ENCODE measurements around the gene PKHD1. TPM values are rescaled to one million over a fixed set of nuclear protein-coding genes. Genes with fewer than 3 reads are reported as not detected.

The PKHD1 gene
- total and polyA plus RNA-seq, 2 of the 13 experiments (the other 11 are each of a cell fraction or from before 2014, with no cell fraction given): 0.01 to 0.13 TPM

DNA sequence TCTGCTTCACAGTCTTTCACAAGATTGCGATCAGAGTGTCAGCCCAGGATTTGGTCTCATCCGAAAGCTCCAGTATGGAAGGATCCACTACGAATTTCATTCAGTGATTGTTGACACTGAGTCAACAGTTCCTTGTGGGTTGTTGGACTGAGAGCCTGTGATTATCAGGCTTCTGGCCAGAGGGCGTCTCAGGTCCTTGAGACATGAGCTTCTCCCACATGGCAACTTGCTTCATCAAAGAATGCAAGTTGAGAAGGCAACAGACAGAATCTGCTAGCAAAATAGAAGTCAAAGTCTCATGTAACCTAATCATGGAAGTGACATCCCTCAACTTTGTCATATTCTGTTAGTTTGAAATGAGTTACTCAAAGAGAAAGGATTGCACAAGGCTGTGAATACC lies 40.5 kb upstream of the PKHD1 start (continued):
- no peak for TF ChIP-seq PAF1 (CRISPR knock-in tag; IDR thresholded peaks at IDR 0.05)
- TF ChIP-seq, protein P1, sequence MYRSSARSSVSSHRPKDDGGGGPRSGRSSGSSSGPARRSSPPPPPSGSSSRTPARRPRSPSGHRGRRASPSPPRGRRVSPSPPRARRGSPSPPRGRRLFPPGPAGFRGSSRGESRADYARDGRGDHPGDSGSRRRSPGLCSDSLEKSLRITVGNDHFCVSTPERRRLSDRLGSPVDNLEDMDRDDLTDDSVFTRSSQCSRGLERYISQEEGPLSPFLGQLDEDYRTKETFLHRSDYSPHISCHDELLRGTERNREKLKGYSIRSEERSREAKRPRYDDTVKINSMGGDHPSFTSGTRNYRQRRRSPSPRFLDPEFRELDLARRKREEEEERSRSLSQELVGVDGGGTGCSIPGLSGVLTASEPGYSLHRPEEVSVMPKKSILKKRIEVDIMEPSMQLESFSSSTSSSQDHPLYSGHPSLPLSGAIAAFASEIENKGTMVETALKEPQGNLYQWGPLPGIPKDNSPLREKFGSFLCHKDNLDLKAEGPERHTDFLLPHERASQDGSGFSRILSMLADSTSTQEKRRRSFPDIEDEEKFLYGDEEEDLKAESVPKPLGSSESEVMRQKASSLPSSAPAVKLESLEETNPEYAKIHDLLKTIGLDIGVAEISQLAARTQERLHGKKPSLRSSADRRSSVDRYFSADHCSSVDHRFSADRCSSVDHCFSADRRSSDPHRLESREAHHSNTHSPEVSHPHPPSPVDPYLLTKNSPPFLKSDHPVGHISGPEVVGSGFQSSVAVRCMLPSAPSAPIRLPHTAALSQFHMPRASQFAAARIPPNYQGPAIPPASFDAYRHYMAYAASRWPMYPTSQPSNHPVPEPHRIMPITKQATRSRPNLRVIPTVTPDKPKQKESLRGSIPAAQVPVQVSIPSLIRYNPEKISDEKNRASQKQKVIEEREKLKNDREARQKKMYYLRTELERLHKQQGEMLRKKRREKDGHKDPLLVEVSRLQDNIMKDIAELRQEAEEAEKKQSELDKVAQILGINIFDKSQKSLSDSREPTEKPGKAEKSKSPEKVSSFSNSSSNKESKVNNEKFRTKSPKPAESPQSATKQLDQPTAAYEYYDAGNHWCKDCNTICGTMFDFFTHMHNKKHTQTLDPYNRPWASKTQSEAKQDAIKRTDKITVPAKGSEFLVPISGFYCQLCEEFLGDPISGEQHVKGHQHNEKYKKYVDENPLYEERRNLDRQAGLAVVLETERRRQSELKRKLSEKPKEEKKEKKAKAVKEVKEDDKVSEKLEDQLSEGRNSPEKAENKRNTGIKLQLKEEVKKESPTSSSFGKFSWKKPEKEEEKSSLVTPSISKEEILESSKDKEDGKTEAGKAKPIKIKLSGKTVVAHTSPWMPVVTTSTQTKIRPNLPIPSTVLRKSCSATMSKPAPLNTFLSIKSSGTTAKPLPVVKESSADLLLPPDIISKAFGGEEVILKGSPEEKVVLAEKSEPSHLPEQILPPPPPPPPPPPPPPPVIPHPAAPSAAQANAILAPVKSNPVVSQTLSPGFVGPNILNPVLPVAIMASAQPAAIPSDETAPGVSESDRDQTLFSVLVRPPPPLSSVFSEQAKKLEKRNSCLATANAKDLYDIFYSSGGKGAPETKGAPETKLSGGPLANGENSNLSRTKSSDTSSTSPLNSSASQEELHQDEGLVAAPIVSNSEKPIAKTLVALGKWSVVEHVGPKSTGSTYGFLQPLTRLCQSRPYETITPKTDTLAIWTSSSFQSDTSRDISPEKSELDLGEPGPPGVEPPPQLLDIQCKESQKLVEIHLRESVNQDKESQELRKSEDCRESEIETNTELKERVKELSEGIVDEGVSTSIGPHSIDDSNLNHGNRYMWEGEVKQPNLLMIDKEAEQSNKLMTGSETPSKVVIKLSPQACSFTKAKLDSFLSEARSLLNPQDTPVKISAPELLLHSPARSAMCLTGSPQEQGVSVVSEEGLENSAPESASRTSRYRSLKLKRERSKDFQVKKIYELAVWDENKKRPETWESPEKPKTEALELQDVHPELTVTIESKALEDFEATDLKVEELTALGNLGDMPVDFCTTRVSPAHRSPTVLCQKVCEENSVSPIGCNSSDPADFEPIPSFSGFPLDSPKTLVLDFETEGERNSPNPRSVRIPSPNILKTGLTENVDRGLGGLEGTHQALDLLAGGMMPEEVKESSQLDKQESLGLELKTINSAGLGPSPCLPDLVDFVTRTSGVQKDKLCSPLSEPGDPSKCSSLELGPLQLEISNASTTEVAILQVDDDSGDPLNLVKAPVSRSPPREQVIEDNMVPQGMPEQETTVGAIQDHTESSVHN (CRISPR knock-in tag; IDR thresholded peaks at IDR 0.05): no peak
- TF ChIP-seq GATAD2A (CRISPR knock-in tag; IDR thresholded peaks at IDR 0.05): no peak
- no peak for TF ChIP-seq ZNF839 (CRISPR knock-in tag; IDR thresholded peaks at IDR 0.05; ENCODE audit: borderline replicate concordance)

DNA sequence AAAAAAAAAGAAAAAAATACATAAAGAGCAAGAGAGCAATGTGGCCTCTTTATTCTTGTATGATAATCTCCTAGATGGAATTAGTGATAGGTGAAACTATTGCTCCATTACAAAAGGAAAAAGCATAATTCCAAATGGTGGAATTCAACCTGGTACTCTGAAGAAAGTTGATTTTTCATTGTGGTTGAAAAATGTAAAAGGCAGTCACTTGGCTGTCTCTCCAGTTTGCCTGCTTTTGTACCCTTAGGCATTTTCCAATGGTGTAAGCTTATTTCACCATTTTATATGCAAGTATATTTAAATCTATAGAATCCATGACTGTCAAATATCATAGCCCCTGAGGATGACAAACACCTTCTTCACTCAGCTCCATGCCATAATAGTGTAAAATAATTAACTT lies 38.8 kb upstream of the PKHD1 start:
- ChIA-PET CTCF (ENCODE audit: low intra/inter-chr PET ratio, low total read pairs) (no interaction called here), POLR2A (no interaction called here)
- no peak overlapping the region for H3K4me3 ChIP-seq (replicated peaks in 1 of 3; ENCODE audit: insufficient read depth in 1 of 3, low read depth in 2 of 3, low read length in 3 of 3)
- FAIRE-seq: no peak
- H3K9me3 ChIP-seq (ENCODE audit: low read length): no peaks in the 10 kb centered on the region
- H3K36me3 ChIP-seq (replicated peaks in 1 of 2; ENCODE audit: control insufficient read depth in 1 of 2, insufficient read depth in 2 of 2, low read length in 2 of 2): no peaks in the 10 kb centered on the region
- H3K4me1 ChIP-seq (ENCODE audit: insufficient read depth, low read length): peaks cover 19% of the 10 kb centered on the region
- H3K4me2 ChIP-seq (ENCODE audit: low read depth, low read length): no peak overlapping the region
- no TSS peak for BruUV-seq (replicated peaks)
- ATAC-seq: no peak
- H3K27ac ChIP-seq (ENCODE audit: extremely low read length, insufficient read depth, low read length): no peak overlapping the region
- H3K27me3 ChIP-seq (ENCODE audit: control insufficient read depth in 1 of 2, insufficient read depth in 2 of 2, low read length in 2 of 2): no peaks in the 10 kb centered on the region
- no peaks in the 10 kb centered on the region for H4K20me1 ChIP-seq (ENCODE audit: insufficient read depth, low read length)
- H3K79me2 ChIP-seq (ENCODE audit: insufficient read depth, low read length): no peaks in the 10 kb centered on the region
- in situ Hi-C loops (cut with HindIII; ENCODE audit: extremely low pct_ligation_motif_present, low pct_unique_long_range_greater_than_20kb): no loop called here
- DNase-seq (ENCODE audit: low spot score): no peak
- no peak overlapping the region for H3K9ac ChIP-seq (ENCODE audit: insufficient read depth, low read depth, low read length)
- intact Hi-C loops (cut with micrococcal nuclease; ENCODE audit: unreplicated experiment): no loop called here
- H2AFZ ChIP-seq (ENCODE audit: low read length): no peak overlapping the region
- TF ChIP-seq, protein P2, sequence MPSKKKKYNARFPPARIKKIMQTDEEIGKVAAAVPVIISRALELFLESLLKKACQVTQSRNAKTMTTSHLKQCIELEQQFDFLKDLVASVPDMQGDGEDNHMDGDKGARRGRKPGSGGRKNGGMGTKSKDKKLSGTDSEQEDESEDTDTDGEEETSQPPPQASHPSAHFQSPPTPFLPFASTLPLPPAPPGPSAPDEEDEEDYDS (CRISPR knock-in tag; IDR thresholded peaks at IDR 0.05): no peak
- TF ChIP-seq, protein P3, sequence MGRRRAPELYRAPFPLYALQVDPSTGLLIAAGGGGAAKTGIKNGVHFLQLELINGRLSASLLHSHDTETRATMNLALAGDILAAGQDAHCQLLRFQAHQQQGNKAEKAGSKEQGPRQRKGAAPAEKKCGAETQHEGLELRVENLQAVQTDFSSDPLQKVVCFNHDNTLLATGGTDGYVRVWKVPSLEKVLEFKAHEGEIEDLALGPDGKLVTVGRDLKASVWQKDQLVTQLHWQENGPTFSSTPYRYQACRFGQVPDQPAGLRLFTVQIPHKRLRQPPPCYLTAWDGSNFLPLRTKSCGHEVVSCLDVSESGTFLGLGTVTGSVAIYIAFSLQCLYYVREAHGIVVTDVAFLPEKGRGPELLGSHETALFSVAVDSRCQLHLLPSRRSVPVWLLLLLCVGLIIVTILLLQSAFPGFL (CRISPR knock-in tag; IDR thresholded peaks at IDR 0.05): no peak
- TF ChIP-seq TCF7 (IDR thresholded peaks at IDR 0.05; ENCODE audit: low read depth) (no peak), ZMYM3 (CRISPR knock-in tag; IDR thresholded peaks at IDR 0.05) (no peak), ZNF572 (CRISPR knock-in tag; IDR thresholded peaks at IDR 0.05) (no peak)
- TF ChIP-seq, protein P4, sequence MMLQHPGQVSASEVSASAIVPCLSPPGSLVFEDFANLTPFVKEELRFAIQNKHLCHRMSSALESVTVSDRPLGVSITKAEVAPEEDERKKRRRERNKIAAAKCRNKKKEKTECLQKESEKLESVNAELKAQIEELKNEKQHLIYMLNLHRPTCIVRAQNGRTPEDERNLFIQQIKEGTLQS (CRISPR knock-in tag; IDR thresholded peaks at IDR 0.05): no peak

Data from HepG2 (cell line).